HG03521 (cell line): ENCODE results near the gene NLGN2.

ENCODE experiments used
- ATAC-seq: cut with Tn5 transposase; IDR thresholded peaks from one replicate; pipeline ENCODE4 v1.9.1; 2021; ENCODE audit warnings: mild to moderate bottlenecking, moderate library complexity; ENCODE audit not compliant: unreplicated experiment

NLGN2 gene

DNA sequence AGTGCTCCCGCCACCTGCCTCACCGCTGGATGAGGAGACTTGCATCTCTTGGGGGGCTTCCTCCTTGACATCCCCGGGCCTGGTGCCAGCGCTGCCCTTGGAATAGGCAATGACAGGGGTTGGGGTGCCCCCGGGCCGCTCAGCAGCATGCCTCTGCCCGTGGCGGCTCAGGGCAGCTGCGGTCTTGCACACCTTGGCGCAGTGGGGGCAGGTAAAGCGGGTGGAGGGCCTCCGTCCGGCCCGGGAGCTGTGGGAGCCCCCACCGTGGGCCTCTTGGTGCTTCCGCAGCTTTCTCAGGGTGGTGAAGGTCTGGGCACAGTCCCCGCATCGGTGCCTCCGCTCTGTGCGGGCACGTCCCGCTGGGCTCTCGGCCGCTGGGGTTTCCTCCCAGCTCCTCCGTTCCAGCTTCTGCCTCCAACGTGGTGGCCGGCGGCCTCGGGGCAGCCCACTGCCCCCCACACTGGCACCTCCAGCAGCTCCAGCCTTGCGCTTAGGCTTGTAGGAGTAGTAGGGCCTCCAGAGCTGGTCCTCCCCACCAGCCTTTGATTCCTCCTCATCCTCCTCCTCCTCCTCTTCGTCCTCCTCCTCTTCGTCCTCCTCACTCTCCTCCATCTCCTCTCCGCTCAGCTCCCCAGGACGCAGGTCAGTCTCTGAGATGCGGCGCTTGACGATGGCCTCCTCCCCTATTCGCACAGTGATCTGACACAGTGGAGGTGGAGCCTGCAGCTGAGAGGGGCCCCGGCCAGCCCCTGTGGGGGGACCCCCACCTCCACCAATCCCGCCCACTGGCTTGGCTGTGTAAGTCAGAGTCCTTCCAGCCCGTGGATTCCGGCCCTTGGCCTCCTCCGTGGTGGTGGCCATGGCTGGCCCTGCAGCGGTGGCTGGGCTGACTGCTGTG lies 55.1 kb downstream of the NLGN2 start:
- no peak for ATAC-seq

DNA sequence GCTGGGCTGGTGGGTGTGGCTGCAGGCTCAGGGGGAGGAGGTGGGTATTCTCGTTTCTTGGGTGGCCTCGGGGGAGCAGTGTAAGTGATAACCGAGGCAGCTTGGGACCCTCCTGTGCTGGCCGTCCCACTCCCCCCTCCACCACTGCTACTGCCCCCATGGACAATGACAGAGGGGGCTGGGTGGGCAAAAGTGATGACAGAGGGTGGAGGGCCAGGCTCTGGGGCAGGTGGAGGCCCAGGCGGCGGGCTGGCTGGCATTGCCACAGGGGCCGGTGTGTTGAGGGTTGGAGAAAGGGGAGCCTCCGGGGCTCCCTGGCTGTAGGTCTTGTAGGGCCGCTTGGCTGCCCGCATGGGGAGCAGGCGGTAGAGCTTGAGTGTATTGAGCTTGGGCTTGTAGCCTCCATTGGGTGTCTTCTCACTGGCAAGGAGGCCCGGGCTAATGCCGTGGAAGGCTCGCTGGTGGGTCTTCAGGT lies 55.8 kb downstream of the NLGN2 start:
- no peak for ATAC-seq

DNA sequence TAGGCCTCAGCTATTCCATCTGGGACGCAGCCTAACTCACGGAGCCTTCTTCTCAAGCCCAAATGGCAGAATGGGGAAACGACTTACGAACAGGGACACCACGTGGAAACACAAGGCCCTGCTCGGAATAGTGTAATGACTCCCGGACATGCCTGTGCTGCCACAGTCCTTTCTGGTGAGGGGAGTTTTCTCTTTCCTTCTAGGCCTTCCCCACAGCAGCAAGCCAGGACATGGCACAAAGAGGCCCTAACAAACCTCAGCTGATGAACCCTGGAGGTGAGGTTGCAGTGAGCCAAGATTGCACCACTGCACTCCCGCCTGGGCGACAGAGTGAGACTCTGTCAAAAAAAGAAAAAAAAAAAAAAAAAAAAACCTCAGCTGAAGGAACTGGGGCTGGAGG lies 56.4 kb downstream of the NLGN2 start:
- ATAC-seq, result no peak

DNA sequence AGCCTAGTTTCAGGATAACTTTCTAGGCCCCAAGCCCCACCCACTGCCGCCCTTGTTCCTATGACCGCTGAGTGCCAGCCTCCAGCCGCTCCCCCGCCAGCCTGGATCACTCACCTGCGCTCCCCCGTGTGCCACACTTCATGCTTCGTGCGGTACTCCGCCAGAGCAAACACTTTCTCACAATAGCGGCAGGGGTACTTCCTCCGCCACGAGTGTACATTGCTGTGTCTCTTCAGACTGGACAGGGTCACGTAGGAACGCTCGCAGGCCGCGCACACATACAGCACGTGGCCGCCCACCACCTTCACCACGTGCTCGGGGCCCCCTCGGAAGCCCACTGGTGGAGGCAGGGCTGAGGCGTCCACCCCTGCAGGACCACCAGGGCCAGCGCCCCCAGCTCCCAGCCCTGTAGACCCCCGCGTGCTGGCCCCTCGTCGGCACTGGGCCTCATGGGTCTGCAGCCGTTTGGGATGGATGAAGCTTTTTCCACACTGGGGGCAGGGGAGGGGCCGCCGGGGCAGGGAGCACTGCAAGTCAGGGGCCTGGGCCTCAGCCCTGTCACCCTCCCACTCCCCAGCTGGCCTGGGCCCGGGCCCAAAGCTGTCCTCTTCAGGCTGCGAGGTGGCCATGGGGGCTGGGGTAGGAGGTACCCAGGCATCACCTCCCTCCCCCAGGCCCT lies 58.1 kb downstream of the NLGN2 start:
- no peak for ATAC-seq

DNA sequence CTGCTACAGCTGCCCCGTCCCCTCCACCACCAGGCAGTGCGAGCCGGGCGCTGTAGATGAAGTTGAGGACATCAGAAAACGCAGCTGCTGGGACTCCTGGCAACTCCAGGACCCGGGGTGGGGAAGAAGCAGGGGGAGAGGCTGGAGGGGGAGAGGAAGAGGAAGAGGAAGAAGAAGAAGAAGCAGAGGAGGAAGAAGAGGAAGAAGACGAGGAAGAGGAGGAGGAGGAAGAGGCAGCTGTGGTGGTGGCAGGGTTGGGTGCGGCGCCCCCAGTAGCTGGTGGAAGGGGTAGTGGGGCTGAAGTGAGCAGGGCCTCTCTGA lies 58.6 kb downstream of the NLGN2 start:
- ATAC-seq, result no peak

DNA sequence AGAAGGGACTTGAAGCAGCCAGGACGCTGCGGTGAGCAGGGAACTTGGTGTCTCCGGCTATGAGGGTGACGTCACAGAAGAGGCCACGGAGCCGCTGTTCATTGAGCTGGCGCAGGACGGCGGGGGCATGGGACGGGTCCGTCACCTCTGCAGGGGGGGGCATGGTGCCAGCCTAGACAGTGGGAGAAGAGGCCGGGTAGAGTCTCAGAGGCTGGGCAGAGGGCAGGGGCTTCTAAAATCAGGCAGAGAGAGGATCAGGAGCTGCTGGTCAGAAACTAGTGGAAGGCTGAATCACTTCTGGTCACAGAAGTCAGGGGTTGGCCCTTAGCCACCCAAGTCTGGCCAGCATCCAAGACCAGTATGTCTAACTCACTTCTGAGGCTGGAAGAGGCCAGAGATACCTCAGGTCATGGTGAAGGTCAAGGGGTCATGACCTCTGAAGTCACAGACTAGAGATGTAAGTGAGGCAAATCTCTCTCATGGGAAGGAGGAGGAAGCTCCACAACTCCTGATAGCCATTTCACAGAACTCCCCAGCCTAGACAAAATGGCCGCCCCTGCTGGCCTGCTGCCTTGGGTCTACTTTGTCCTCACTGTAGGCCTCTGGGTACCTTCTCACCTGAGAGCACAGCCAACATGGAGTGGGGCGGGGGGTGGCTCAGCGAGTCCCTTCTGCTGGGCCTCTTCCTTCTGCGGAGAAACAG lies 59.1 kb downstream of the NLGN2 start:
- no peak for ATAC-seq

- no peak for ATAC-seq
Observed at GRCh38 chr17:7467498-7467897, 59.9 kb downstream of the NLGN2 start.

DNA sequence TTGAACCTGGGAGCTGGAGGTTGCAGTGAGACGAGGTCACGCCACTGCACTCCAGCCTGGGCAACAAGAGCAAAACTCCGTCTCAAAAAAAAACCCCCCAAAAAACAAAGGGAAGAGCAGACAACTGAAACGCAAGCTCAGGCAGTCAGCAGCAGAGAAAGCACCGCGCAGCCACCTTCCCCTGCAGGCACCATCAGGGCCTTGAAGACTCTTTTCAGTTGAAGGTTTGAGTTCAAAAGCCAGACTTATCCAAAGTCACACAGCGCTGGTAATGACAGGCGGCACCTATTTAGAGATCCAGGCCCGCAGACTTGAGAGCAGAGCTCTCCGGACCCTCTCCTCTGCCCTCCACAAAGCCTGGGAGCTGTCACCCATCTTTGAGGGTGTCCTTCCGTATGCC lies 60.6 kb downstream of the NLGN2 start:
- no peak for ATAC-seq

- no peak for ATAC-seq
Observed at GRCh38 chr17:7468804-7469389, 61.3 kb downstream of the NLGN2 start.
